Fibroblast of skin of abdomen (primary cell): ENCODE data around the gene PPP1R13B.
"Not testable (repeated sequence)": the region's sequence is repeated elsewhere in the genome, so short reads cannot be mapped to it uniquely, and the experiment has no call there.

Source experiments
- DNase-seq: peaks from one replicate; pipeline ENCODE4 v3.0.0-alpha.2; 2013

The PPP1R13B gene

DNA sequence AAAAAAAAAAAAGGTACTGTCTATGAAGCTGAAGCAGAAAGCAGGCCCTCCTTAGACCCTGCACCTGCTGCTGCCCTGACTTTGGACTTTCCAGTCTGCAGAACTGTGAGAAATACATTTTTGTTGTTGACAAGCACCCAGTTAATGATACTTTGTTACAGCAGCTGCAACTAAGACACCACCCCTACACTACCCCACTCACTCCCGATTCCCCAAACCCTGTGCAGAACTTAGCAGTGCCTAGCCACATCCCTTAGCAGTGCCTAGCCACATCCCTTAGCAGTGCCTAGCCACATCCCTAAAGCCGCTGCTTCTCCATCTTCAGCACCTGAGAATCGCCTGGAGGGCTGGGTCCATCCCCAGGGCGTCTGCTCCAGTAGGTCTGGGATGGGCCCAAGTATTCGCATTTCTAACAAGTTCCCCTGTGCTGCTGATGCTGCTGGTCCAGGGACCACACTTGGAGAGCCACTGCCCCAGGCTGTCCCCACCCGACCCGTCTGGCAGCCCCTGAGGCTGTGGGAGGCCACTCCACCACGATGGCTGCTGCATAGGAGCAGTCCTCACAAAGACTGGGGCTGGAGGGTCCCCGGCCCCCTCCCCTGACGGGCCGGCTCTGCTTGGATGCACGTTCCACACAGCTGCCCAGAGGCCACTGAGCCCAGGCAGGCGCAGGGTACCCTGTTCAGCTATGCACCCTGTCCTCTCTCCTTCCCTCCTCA lies 10.8 kb upstream of the PPP1R13B start:
- no peak for DNase-seq

DNA sequence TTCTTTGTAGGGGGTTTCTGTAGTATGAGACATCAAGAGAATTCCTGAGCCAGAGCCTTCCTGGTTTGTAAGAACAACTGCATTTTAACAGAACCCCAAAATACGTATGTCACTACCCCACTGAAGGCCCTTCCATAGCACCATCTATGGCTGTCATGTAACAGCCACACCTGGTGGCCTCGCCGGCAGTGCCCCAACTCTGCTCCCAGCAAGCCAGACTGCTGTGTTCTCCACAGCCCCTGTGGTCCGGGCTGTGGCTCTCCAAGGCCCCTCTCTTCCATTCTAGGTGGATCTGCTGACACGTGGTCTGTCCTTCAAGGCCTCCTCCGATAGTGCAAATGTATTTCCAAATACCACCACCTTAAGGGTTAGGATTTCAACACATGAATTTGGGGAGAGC lies 9.9 kb upstream of the PPP1R13B start:
- no peak for DNase-seq

DNA sequence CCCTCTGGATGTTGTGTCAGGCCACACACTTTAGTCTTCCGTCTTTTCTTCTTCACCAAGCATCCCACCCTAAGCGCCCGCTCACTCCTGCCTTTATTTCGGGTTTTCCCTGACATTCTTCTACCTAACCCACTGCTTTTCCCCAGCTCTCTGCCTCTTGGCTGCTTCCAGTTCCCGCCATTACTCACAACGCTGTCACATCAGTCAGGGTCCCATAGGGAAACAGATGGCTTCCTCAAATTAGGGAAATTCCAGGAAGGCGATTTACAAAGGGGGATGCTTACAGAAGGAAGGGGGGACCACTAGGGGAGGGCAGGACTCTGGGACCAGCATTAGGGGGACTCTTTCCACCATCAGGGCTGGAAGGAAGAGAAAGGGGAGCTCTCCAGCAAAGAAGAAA lies 9.2 kb upstream of the PPP1R13B start:
- no peak for DNase-seq

DNA sequence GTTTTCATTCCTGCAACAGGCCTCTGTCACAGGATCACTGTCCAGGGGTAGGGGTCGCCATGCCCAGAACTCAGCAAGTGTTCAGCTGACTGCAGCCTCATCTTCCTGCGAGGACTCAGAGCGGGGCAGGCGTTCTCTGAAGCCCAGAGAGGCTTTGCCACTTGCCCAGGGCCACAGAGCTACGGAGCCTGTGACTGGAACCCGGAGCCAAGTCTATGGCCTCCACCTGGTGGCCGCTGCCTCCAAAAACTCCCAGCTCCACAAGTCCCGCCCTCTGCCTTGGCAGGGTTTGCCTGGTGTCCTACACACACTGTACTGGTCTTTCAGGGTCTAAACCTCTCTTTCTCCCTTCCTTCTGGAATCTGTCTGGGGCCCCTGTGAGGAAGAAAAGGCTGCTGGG lies 8.7 kb upstream of the PPP1R13B start:
- no peak for DNase-seq

DNA sequence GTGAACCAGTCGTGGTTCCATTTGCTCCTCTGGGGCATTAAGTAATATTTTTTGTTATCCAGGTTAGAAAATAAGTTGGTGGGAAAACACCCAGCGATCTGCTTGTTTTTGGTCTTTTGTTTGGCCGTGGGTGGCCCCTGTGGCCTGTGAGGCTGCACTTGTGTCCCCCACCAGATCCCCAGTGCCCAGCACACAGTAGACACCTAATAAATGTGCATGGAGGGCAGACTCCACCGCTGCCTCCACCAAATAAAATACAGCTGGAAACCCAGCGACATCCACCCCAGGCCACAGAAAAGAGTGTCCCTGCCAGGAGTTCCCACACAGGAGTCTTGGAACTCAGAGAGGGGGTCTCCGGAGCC lies 8.3 kb upstream of the PPP1R13B start:
- DNase-seq = no peak

DNA sequence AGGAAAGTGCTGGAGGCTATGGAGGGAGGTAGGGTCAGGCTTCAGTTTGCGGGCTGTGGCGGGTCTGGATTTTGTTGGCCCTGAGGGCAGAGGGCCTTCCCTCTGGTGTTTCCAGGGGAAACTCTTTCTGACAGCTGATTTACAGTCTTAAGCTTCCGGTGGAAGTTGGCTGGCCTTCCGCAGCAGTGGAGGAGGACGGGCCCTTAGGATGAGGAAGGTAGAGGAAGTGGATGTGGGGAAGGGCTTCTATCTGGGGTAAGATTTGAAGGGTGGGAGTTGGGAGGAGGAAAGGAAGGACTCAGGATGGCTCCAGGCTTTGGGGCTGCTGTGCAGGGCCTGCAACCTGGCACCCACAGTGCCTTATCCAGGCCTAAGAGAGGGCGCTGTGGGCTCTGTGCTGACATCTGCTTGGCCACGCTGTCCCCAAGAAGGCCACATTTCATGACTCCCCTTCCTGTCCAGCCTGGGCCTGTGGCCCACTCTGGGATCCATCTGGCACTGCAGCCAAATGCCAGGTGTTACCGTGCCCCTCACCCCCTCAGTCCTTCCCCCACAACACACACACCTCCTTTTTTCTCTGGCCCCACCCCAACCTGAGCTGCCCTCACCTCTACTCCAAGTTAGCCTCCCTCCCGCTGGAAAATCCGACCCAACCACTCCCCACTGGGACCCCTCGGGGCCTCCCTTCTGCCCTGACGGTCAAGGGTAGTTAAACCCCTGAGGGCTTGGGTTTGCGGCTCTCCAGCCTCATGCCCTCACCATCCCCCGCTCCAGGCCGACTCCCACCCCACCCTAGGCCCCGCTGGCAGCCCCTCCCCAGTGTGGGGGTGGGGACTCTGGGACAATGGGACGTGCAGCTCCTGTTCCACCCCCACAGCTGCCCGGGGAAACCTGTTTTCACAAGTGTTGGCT lies 7.7 kb upstream of the PPP1R13B start:
- no peak for DNase-seq

DNA sequence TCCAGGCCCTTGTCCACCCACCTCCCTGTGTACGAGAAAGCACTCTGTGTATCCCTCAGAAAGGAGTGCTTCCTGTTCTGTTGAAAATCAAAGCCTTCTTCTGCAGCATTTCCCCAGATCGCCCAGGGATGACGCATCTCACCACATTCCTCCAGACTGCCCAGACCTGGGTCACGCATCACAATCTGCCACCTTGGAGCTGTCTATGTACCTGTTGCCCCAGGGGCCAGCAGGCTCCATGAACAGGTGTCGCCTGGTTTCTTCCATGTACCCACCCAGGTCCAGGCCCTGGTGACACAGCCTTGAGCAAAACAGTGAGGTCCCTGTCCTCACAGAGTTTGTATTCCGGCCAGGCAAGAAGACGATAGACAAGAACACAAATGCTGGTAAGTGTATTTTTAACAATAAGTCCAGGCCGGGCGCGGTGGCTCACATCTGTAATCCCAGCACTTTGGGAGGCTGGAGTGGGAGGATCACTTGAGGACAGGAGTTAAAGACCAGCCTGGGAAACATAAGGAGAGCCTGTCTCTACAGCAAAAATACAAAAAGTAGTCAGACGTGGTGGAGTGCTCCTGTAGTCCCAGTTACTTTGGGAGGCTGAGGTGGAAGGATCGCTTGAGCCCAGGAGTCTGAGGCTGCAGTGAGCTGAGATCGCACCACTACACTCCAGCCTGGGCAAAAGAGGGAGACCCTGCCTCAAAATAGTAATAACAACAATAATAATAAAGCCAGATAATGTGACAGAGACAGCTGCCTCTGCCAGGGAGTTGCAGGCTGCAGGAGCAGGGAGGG lies 6.8 kb upstream of the PPP1R13B start:
- no peak for DNase-seq

DNA sequence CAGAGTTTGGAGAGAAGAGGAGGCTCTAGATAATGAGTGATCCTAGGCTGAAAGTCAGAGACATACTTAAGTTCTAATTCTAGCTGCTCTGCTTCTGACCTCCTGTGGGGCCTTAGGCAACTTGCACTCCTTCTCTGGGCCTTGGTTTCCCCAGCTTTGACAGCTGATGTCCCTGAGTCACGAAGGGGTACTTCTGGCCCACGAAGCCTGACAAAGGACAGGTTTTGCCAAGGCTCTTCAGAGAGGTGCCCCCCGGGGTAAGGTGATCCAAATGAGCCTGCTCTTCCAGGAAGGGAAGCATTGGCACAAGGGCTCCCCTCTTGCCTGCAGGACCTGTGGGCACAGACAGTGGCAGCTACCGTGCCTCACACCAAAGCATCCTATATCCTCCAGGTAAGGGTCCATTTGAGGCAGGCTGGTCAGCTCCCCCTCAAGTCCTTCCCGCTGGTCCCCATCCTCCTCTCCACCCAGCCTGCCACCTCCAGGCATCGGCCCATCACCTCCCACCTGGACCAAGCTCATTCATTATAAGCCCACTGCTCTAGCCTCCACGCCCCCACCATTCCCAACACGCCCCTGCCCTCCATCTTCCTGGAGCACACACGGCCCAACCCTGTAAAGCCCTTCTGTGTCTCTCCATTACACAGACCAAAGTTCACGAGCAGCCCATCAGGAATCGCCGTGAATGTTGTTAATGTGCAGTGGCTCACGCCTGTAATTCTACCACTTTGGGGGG lies 1.9 kb upstream of the PPP1R13B start:
- no peak for DNase-seq

DNA sequence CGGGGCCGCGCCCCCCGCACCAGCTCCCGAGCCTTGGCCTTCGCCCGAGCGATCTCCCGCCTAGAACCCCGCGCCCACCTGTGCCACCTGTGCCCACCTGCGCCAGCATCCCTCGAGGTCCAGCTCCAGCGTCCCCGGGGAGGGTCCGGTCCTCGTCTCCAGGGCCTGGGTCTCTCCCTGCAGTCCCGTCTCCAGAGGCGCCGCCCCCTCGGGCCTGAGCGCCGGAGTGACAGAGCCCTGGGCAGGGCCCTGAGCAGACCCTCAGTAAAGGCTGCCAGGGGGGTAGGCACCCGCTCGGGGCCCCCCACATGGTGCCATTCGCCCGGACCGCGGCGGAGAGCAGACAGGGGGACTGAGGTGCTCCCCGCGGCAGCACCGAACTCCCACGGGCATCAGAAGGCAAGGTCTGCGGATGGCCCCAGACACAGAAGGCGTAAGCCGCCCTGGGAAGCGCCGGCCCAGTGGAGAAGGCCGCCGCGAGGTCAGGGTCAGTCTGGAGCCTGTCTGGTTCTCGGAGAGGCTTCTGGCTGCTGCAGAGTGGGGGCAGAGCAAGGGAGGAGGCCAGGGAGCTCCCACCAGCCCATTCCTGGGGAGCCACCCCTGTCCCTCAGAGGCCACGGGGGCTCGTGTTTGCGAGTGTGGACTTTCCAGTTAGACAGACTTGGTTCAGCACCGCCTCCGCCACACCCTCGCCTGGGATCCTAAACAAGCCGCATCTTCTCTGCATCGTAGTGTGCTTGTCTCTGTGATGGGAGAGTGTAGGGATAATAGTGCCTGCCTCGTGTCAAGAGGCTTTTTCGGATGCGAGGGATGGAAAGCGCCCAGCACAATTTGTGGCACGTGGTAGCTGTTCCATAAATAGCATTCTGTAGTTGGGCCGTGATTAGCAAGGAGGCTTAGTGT lies 1.1 kb upstream of the PPP1R13B start:
- DNase-seq = no peak

DNA sequence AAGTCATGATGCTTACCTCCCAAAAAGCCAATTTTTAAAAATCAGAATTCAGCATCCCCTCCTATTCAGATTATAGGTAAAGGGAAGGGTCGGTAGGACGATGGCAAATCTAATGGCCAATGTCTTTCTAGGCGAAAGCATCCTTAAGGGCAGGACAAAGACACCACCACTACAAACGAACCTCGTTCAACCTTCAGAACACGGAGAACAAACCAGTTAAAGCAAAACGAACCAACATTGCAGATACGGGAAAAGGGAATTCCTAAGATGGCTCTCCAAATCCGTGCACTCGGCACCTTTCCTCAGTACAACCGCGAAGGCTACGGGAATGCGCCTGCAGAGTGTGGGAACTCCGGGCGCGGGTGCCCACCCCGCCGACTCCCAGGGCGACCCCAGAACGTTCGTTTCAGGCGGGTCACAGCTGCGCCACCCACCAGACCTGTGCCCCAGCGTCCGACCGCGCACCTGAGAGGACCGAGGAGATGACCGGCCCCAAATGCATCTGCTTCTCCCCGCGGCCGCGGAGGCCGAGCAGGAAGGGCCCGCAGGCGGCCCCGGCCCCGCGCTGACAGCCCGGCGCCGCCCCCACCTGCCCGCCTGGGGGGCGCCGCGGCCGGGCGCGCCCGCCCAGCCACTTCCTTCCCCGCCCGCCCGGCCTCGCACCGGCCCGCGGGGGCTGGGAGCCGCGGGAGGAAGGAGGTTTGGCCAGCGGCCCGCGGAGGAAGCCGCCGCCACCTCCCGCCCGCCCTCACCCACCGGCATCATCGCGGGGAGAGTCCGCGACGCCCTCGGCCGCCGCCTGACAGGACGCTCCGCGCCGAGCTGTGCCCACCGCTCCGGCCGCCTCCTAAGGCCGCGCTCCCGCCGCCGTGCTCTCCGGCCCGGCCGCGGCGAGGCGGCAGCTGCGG lies 578 bp downstream of the PPP1R13B start:
- DNase-seq = peak; percentile 14

DNA sequence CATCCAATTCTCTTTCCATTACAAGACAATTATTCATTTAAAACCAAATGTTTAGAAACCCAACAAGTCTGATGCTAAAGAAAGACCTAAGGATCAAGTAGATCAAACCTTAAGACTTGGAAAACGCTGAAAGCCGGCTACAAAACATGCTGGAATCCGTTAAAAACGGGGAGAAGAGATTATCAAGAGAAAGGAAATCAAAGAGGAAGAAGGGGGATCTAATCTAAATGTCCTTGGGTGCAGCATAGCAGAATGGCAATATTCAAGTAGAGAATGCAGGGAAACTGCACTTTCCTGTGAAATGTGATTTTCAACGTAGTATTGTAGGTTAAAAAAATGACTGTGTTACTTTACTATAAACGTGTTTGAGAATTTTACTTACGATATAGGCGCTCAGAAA lies 1.3 kb downstream of the PPP1R13B start:
- no peak for DNase-seq

DNA sequence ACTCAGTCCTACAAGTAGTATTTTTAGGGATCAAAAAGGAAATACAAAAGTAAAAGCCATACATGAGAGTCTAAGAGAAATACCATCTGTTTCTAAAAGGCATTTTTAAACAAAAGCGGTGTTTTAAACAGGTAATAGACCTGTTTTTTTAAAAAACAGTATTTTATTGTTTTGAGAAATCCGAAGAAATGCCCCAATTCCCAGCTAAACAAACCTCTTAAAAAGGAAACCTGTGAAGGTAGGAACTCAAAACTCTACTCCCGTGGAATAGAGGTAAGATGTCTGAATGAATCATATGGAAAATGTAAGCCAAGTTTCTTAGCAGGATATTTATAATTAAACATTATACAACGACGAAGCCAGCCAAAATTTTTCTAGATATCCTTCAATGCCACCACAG lies 2.0 kb downstream of the PPP1R13B start:
- DNase-seq = no peak

DNA sequence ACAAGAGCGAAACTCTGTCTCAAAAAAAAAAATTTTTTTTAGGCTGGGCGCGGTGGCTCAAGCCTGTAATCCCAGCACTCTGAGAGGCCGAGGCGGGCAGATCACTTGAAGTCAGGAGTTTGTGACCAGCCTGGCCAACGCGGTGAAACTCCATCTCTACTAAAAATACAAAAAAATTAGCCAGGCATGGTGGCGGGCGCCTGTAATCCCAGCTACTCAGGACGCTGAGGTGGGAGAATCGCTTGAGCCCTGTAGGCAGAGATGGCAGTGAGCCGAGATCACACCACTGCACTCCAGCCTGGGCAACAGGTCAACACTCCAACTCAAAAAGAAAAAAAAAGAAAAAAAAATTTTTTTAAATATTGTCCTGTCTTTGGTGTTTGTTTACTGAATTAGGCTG lies 6.1 kb downstream of the PPP1R13B start:
- not testable (repeated sequence) for DNase-seq

DNA sequence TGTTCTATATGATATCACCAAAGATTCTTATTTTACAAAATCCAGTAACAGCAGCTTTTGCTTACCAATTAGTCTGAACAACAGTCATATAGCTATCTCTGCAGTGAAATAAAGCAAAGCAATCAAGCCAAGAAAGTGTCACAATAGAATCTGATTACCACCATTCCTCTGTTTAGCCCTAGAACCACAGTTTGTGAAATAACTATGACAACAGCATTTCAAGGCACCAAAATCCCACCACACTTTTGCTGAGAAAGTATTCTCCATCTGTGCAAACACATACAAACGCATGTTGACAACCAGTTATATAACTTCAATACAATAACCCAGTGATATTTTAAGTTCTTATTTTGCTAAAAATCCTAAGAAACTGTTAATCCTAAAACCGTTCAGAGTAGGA lies 7.4 kb downstream of the PPP1R13B start:
- no peak for DNase-seq

DNA sequence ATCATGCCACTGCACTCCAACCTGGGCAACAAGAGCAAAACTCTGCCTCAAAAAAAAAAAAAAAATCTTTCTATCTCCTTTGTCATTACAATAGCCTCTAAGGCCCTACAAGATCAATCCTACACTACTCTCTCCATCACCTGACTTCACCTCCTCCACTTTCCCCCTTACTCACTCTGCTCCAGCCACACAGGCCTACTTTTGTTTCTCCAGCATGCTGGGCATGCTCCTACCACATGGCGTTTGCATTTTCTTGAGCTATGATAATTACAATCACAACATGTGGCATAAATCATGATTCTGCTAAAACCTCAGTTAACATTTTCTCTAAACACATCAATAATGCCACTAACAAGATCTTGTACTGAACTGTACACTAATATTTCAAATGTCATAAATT lies 7.8 kb downstream of the PPP1R13B start:
- no peak for DNase-seq

DNA sequence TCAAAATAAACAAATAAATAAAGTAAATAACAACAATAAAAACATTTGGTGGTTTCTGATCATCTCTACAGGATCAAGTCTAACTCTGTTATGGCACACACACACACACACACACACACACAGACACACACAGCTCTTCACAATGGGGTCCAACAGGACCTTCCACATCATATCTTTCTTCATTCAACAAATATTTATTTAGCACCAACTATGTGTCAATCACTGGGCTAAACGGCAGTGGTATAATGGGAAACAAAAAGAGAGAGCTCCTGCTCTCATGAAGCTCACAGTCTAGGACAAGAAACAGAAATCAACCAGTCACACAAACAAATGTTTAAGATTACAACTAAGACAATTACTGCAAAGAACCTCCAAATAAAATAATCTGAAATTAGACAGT lies 9.3 kb downstream of the PPP1R13B start:
- no peak for DNase-seq

DNA sequence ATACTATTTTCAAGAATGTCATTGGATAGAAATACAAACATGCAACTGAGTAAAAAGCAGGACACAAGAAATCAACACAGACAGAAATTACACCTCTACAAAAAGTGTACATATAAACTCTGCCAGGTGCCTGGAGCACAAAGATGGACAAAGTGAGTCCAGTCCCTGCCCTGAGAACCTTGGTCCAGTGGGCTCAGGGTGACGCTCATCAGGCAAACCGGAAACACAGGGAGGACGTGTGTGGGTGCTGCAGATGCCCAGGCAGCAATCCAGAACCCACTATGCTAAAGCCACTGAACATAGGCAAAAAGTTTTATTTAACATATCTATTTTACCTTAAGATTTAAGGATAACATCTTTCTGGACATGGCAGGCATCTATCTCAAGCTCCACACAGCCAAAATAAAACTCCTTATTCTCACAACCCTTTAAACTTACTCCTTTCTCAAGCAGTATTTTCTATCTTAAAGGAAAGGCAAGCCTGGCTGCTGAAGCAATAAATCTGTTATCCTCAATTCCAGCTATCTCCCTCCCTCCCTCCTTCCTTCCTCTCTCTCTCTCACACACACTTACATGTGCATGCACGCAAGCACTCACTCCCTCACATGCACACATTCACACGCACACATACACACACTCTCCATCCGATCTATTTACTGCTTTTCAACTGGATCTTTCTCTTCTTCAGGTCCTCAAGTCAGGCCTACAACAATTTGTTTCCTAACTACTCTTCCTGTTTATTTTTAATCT lies 10.2 kb downstream of the PPP1R13B start:
- DNase-seq = no peak

DNA sequence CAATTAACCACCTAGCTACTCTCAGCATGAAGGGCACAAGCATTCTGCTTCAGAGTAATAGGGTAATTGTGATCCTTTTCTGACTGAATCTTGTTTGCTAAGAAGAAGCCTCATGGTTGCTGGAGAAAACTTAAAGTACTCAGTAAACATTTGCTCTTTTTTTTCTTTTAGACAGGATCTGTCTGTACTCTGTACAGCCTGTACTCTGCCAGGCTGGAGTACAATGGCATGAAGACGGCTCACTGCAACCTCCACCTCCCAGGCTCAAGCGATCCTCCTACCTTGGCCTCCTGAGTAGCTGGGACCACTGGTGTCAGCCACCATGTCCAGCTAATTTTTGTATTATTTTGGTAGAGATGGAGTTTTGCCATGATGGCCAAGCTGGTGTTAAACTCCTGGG lies 12.4 kb downstream of the PPP1R13B start:
- DNase-seq = no peak

DNA sequence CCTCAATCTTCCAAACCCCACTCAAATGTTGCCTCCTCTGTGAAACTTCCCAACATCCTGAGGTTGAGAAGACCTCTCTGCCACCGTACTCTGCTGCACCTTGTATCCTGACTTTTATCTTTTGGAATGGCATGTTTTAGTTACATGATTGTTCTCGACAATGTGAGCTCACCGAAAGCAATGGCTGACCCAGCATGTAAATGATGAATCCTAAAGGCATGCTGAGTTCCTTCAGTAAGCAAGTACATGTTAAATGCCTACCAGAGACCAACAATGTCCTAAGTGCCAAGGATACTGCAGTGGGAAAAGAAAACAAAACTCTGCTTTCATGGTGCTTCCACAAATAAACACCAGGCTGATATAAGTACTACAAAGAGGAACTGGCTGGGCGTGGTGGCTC lies 13.7 kb downstream of the PPP1R13B start:
- DNase-seq = no peak

DNA sequence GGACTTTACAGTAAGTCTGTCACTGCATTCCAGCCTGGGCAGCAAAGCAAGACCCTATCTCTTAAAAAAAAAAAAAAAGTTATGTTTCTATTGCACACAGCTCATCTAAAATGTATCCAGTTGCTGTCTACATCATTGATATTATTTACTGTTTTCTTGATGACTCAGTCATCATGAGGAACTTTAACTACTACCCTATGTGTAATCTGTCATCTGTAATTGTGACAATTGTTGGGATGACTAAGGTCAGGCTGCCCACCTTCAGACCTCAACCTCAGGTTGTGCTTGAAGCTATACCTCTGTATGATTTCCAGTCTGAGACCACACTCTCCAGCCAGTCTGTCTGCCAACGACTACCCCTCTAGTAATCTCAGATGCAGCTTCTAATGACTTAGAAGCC lies 15.3 kb downstream of the PPP1R13B start:
- DNase-seq = no peak
